WTC11 (cell line): ENCODE results near the gene SPOUT1. TPM values are rescaled to one million over a fixed set of nuclear protein-coding genes. Genes with fewer than 3 reads are reported as not detected.

Experiments used
- AFF4 ChIP-seq: sonication (generic); formaldehyde crosslinking; IDR thresholded peaks from 2 replicates; pipeline ENCODE4 v1.8.1; 2023; ENCODE audit warnings: mild to moderate bottlenecking, missing genetic modification reagents, borderline replicate concordance
- ATF3 ChIP-seq: sonication (generic); formaldehyde crosslinking; conservative IDR thresholded peaks from 2 replicates; pipeline ENCODE4 v1.8.1; 2022; ENCODE audit warnings: mild to moderate bottlenecking, missing genetic modification reagents
- CBFB ChIP-seq: sonication (generic); formaldehyde crosslinking; IDR thresholded peaks from 2 replicates; pipeline ENCODE4 v1.8.1; 2022; ENCODE audit warnings: mild to moderate bottlenecking, low read depth, missing genetic modification reagents
- ELF4 ChIP-seq: sonication (generic); formaldehyde crosslinking; IDR thresholded peaks from 2 replicates; pipeline ENCODE4 v1.8.1; 2022; ENCODE audit warnings: low read depth, mild to moderate bottlenecking, moderate library complexity, missing genetic modification reagents
- IRF1 ChIP-seq: sonication (generic); formaldehyde crosslinking; IDR thresholded peaks from 2 replicates; pipeline ENCODE4 v1.8.0; 2023; ENCODE audit warnings: missing genetic modification reagents
- IRF2 ChIP-seq: sonication (generic); formaldehyde crosslinking; IDR thresholded peaks from 2 replicates; pipeline ENCODE4 v1.8.0; 2022; ENCODE audit warnings: low read depth, missing genetic modification reagents, borderline replicate concordance
- JAZF1 ChIP-seq: fragments of 250-450 bp; sonication (Bioruptor Pico); IDR thresholded peaks from 2 replicates; pipeline ENCODE4 v1.9.0; 2021; ENCODE audit warnings: moderate library complexity, mild to moderate bottlenecking, inconsistent platforms
- JUN ChIP-seq: sonication (generic); formaldehyde crosslinking; IDR thresholded peaks from 2 replicates; pipeline ENCODE4 v1.8.0; 2023; ENCODE audit warnings: mild to moderate bottlenecking, missing genetic modification reagents
- NFYB ChIP-seq: sonication (generic); formaldehyde crosslinking; conservative IDR thresholded peaks from 2 replicates; pipeline ENCODE4 v1.8.0; 2022; ENCODE audit warnings: low read depth, missing genetic modification reagents
- NR2C2 ChIP-seq: sonication (generic); formaldehyde crosslinking; IDR thresholded peaks from 2 replicates; pipeline ENCODE4 v1.8.0; 2022; ENCODE audit warnings: mild to moderate bottlenecking, missing genetic modification reagents
- PRDM15 ChIP-seq: sonication (generic); formaldehyde crosslinking; IDR thresholded peaks from 2 replicates; pipeline ENCODE4 v1.8.0; 2022; ENCODE audit warnings: missing genetic modification reagents
- SP1 ChIP-seq: sonication (generic); formaldehyde crosslinking; conservative IDR thresholded peaks from 2 replicates; pipeline ENCODE4 v1.8.1; 2022; ENCODE audit warnings: missing genetic modification reagents
- TEAD1 ChIP-seq: sonication (generic); formaldehyde crosslinking; IDR thresholded peaks from 2 replicates; pipeline ENCODE4 v1.8.0; 2022; ENCODE audit warnings: mild to moderate bottlenecking, missing genetic modification reagents
- TEAD4 ChIP-seq: sonication (generic); formaldehyde crosslinking; IDR thresholded peaks from 2 replicates; pipeline ENCODE4 v1.8.0; 2022; ENCODE audit warnings: mild to moderate bottlenecking, missing genetic modification reagents
- ZBTB21 ChIP-seq: sonication (generic); formaldehyde crosslinking; IDR thresholded peaks from 2 replicates; pipeline ENCODE4 v1.8.1; 2023; ENCODE audit warnings: mild to moderate bottlenecking, missing genetic modification reagents, borderline replicate concordance
- ZBTB43 ChIP-seq: sonication (generic); formaldehyde crosslinking; IDR thresholded peaks from 2 replicates; pipeline ENCODE4 v1.8.1; 2023; ENCODE audit warnings: mild to moderate bottlenecking, missing genetic modification reagents
- ZNF416 ChIP-seq: fragments of 250-450 bp; sonication (Bioruptor Pico); IDR thresholded peaks from 2 replicates; pipeline ENCODE4 v1.9.0; 2021; ENCODE audit warnings: mild to moderate bottlenecking, inconsistent platforms
- ZNF423 ChIP-seq: fragments of 250-450 bp; sonication (Bioruptor Pico); IDR thresholded peaks from 2 replicates; pipeline ENCODE4 v2.1.2; 2022; ENCODE audit warnings: mild to moderate bottlenecking, moderate library complexity
- ZNF671 ChIP-seq: fragments of 250-450 bp; sonication (Bioruptor Pico); IDR thresholded peaks from 2 replicates; pipeline ENCODE4 v1.8.0; 2021; ENCODE audit warnings: mild to moderate bottlenecking
- total RNA-seq: library from RNA; stranded (reverse); gene quantifications from 3 replicates; pipeline ENCODE4 v1.2.3, GENCODE V29; 2021
- TF ChIP-seq, protein P1 (sequence below): fragments of 200-600 bp; IDR thresholded peaks from 2 replicates; pipeline ENCODE4 v1.8.0; 2022; ENCODE audit warnings: antibody characterized with exemption
- TF ChIP-seq, protein P2 (sequence below): sonication (generic); formaldehyde crosslinking; IDR thresholded peaks from 2 replicates; pipeline ENCODE4 v1.8.1; 2023; ENCODE audit warnings: mild to moderate bottlenecking, missing genetic modification reagents, moderate library complexity
- TF ChIP-seq, protein P3 (sequence below): sonication (generic); formaldehyde crosslinking; IDR thresholded peaks from 2 replicates; pipeline ENCODE4 v1.8.0; 2022; ENCODE audit warnings: mild to moderate bottlenecking, missing genetic modification reagents
- TF ChIP-seq, protein P4 (sequence below): fragments of 250-450 bp; sonication (Bioruptor Pico); IDR thresholded peaks from 2 replicates; pipeline ENCODE4 v1.8.0; 2021; ENCODE audit warnings: mild to moderate bottlenecking

SPOUT1 gene
- total RNA-seq, 1 experiment from 2014 or later: 79.3 TPM

DNA sequence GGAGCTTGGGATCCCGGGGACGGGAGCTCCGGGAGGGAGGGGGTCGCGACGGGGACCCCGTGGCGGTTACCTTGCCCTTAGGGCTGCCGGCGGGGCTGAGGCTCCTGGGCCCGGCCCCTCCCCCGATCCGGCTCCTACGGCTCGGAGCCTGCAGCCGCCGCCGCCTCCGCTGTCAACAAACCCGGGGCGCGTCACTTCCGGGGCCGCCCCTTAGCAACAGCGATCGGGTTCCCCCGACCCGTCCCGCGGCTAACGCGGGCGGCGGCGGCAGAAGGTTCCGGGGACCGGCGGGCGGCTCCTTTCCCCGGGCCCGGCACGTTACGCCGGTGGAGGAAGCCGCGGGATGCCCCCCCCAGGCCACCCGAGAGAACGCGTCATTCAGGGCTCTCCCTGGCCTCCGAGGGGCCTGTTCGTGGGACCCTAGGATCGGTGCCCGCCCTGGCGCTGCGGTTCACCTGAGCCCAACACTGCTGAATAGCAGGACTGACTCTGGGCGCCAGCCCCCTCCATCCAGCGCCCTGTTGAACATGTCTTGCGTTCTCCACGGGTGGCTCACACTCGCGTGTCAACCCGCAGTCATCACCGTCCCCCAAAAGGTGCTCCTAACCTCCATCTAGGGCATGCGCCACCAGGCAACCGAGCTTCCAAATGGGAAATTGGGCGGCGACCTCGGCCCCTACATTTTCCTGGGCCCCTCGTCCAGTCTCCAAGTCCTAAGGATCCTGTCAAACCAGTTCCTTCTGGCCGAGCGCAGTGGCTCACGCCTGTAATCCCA, 57.7 kb downstream of the SPOUT1 start, which contains the start of gene ZER1 (continued):
- no peak for TF ChIP-seq NR2C2 (CRISPR knock-in tag)
- peak; percentile 98 for TF ChIP-seq SP1
- TF ChIP-seq IRF1: peak; percentile 56; the same call in 1 of the 2 replicates
- TF ChIP-seq, protein P1, sequence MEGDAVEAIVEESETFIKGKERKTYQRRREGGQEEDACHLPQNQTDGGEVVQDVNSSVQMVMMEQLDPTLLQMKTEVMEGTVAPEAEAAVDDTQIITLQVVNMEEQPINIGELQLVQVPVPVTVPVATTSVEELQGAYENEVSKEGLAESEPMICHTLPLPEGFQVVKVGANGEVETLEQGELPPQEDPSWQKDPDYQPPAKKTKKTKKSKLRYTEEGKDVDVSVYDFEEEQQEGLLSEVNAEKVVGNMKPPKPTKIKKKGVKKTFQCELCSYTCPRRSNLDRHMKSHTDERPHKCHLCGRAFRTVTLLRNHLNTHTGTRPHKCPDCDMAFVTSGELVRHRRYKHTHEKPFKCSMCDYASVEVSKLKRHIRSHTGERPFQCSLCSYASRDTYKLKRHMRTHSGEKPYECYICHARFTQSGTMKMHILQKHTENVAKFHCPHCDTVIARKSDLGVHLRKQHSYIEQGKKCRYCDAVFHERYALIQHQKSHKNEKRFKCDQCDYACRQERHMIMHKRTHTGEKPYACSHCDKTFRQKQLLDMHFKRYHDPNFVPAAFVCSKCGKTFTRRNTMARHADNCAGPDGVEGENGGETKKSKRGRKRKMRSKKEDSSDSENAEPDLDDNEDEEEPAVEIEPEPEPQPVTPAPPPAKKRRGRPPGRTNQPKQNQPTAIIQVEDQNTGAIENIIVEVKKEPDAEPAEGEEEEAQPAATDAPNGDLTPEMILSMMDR: no peak
- TF ChIP-seq ELF4 (CRISPR knock-in tag): no peak
- TF ChIP-seq ATF3: no peak
- no peak for TF ChIP-seq ZNF671 (CRISPR knock-in tag)
- TF ChIP-seq, protein P2, sequence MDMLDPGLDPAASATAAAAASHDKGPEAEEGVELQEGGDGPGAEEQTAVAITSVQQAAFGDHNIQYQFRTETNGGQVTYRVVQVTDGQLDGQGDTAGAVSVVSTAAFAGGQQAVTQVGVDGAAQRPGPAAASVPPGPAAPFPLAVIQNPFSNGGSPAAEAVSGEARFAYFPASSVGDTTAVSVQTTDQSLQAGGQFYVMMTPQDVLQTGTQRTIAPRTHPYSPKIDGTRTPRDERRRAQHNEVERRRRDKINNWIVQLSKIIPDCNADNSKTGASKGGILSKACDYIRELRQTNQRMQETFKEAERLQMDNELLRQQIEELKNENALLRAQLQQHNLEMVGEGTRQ (CRISPR knock-in tag): peak; percentile 71
- TF ChIP-seq NFYB (CRISPR knock-in tag): no peak
- TF ChIP-seq PRDM15 (CRISPR knock-in tag): no peak
- TF ChIP-seq, protein P3, sequence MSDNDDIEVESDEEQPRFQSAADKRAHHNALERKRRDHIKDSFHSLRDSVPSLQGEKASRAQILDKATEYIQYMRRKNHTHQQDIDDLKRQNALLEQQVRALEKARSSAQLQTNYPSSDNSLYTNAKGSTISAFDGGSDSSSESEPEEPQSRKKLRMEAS: no peak; the same call in 1 of the 2 replicates
- TF ChIP-seq, protein P4, sequence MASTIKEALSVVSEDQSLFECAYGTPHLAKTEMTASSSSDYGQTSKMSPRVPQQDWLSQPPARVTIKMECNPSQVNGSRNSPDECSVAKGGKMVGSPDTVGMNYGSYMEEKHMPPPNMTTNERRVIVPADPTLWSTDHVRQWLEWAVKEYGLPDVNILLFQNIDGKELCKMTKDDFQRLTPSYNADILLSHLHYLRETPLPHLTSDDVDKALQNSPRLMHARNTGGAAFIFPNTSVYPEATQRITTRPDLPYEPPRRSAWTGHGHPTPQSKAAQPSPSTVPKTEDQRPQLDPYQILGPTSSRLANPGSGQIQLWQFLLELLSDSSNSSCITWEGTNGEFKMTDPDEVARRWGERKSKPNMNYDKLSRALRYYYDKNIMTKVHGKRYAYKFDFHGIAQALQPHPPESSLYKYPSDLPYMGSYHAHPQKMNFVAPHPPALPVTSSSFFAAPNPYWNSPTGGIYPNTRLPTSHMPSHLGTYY (CRISPR knock-in tag): no peak
- TF ChIP-seq JAZF1 (CRISPR knock-in tag): no peak
- no peak for TF ChIP-seq JUN (CRISPR knock-in tag)
- TF ChIP-seq ZBTB43 (CRISPR knock-in tag): peak; percentile 84
- TF ChIP-seq TEAD4 (CRISPR knock-in tag): no peak
- TF ChIP-seq AFF4 (CRISPR knock-in tag): no peak
- TF ChIP-seq TEAD1 (CRISPR knock-in tag): no peak
- TF ChIP-seq IRF2 (CRISPR knock-in tag): no peak
- no peak; the same call in 1 of the 2 replicates for TF ChIP-seq ZBTB21 (CRISPR knock-in tag)
- TF ChIP-seq ZNF416 (CRISPR knock-in tag): peak; percentile 71
- no peak; the same call in 1 of the 2 replicates for TF ChIP-seq CBFB (CRISPR knock-in tag)
- TF ChIP-seq ZNF423 (CRISPR knock-in tag): no peak
